ENCODE measurements around the gene LRMDA. TPM values are rescaled to one million over a fixed set of nuclear protein-coding genes. Genes with fewer than 3 reads are reported as not detected.

The LRMDA gene
- total RNA-seq, 1 donor, result under 0.01 TPM

GRCh38 chr10:76115131-76115470, 683.7 kb downstream of the LRMDA start:
- no peak for TF ChIP-seq CTCF (IDR thresholded peaks at IDR 0.05; ENCODE audit: insufficient read depth, low read depth, low read length)
- DNase-seq (ENCODE audit: low read depth), result no peak
- no peak overlapping the region for H3K4me3 ChIP-seq (ENCODE audit: low read depth, low read length)

- no peak overlapping the region for H3K4me3 ChIP-seq (ENCODE audit: low read depth, low read length)
- no peak for DNase-seq (ENCODE audit: low read depth)
- TF ChIP-seq CTCF (IDR thresholded peaks at IDR 0.05; ENCODE audit: insufficient read depth, low read depth, low read length), result no peak
Measured at GRCh38 chr10:76115471-76116155, 684.2 kb downstream of the LRMDA start.

GRCh38 chr10:76116523-76116922, 685.1 kb downstream of the LRMDA start:
- H3K4me3 ChIP-seq (ENCODE audit: low read depth, low read length), result no peak overlapping the region
- no peak for DNase-seq (ENCODE audit: low read depth)
- no peak for TF ChIP-seq CTCF (IDR thresholded peaks at IDR 0.05; ENCODE audit: insufficient read depth, low read depth, low read length)

- peak; percentile 35 for DNase-seq (ENCODE audit: low read depth)
- TF ChIP-seq CTCF (IDR thresholded peaks at IDR 0.05; ENCODE audit: insufficient read depth, low read depth, low read length), result no peak
- H3K4me3 ChIP-seq (ENCODE audit: low read depth, low read length), result no peak overlapping the region
Measured at GRCh38 chr10:76117949-76118348, 686.5 kb downstream of the LRMDA start.

GRCh38 chr10:76119036-76119435, 687.6 kb downstream of the LRMDA start:
- no peak for TF ChIP-seq CTCF (IDR thresholded peaks at IDR 0.05; ENCODE audit: insufficient read depth, low read depth, low read length)
- no peak for DNase-seq (ENCODE audit: low read depth)
- H3K4me3 ChIP-seq (ENCODE audit: low read depth, low read length), result no peak overlapping the region

GRCh38 chr10:76119515-76119914, 688.1 kb downstream of the LRMDA start:
- TF ChIP-seq CTCF (IDR thresholded peaks at IDR 0.05; ENCODE audit: insufficient read depth, low read depth, low read length), result no peak
- H3K4me3 ChIP-seq (ENCODE audit: low read depth, low read length), result no peak overlapping the region
- peak; percentile 47 for DNase-seq (ENCODE audit: low read depth)

GRCh38 chr10:76122056-76122455, 690.6 kb downstream of the LRMDA start:
- TF ChIP-seq CTCF (IDR thresholded peaks at IDR 0.05; ENCODE audit: insufficient read depth, low read depth, low read length), result no peak
- no peak overlapping the region for H3K4me3 ChIP-seq (ENCODE audit: low read depth, low read length)
- no peak for DNase-seq (ENCODE audit: low read depth)

All from fibroblast of villous mesenchyme (primary cell).